8988T (cell line): Measurements from ENCODE around the gene GCKR.

ENCODE experiments used
- DNase-seq: peaks from one replicate; pipeline ENCODE4 v3.0.0; 2011

GCKR gene

GRCh38 chr2:27572998-27573429 lies 76.4 kb downstream of the GCKR start:
- no peak for DNase-seq
